Esophagus muscularis mucosa (tissue), 4 donors: ENCODE measurements around the gene STKLD1.

Experiments used
- CTCF ChIP-seq, 3 experiments: fragments of 200-600 bp in 2 of 3; fragments of 450-650 bp in 1 of 3; sonication (generic) in 2 of 3; IDR thresholded peaks; one replicate each; pipeline ENCODE4 v1.5.1; 2017 to 2019; ENCODE audit warnings: antibody characterized with exemption in 3 of 3, mild to moderate bottlenecking in 2 of 3, moderate library complexity in 1 of 3
- EP300 ChIP-seq: sonication (generic); formaldehyde crosslinking; IDR thresholded peaks from one replicate; pipeline ENCODE4 v1.6.1; 2017; ENCODE audit warnings: antibody characterized with exemption
- POLR2A ChIP-seq: fragments of 450-650 bp; IDR thresholded peaks from one replicate; pipeline ENCODE4 v1.6.1; 2017; ENCODE audit warnings: antibody characterized with exemption, moderate library complexity, mild to moderate bottlenecking, low read depth

DNA sequence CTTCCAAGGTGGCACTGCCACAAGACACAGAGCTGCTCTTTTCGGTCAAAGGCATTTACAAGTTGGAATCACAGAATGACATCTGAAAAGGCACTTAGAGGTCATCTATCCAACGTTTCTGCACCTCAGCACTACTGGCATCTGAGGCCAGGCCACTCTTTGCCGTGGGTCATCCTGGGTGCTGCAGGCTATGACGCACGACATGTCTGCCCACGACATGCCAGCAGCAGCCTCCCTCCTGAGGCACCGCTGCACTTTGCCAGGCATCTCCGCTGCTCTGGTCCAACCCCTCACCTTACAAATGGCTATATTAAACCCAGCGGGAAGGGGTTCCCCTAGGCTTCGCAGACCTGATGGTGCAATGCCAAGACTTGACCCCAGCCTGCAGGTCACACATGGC lies 8.4 kb upstream of the STKLD1 start:
- no peak for TF ChIP-seq CTCF (IDR thresholded peaks at IDR 0.05)
- no peak for TF ChIP-seq POLR2A
- TF ChIP-seq EP300, result no peak
